Fibroblast of skin of left quadriceps (primary cell): ENCODE data around the gene DNA2.
A peak's percentile ranks its signal among the peaks of the same experiment; 100 is the strongest.
"Not testable (repeated sequence)": the region's sequence is repeated elsewhere in the genome, so short reads cannot be mapped to it uniquely, and the experiment has no call there.

Experiments used
- DNase-seq, 2 experiments: peaks; one replicate each; pipeline ENCODE4 v3.0.0-alpha.2; 2013; ENCODE audit warnings: low read depth in 2 of 2

Gene DNA2

GRCh38 chr10:68471586-68472408 lies at the start of gene DNA2:
Gene DNA2 (minus strand): TSS chr10:68471973. CDS start chr10:68471864, 109 bp downstream.
- DNase-seq, result peak; percentile 35 to 38

GRCh38 chr10:68518609-68519008 lies 46.8 kb upstream of the DNA2 start:
- not testable (repeated sequence) for DNase-seq

GRCh38 chr10:68517188-68517587 lies 45.4 kb upstream of the DNA2 start:
- peak in 1 of 2 experiments; percentile 3 for DNase-seq

GRCh38 chr10:68516766-68517165 lies 45.0 kb upstream of the DNA2 start:
- peak; percentile 73 to 75 for DNase-seq

- not testable (repeated sequence) for DNase-seq
Measured at GRCh38 chr10:68516216-68516615, 44.4 kb upstream of the DNA2 start.

GRCh38 chr10:68508090-68508489 lies 36.3 kb upstream of the DNA2 start:
- no peak for DNase-seq

GRCh38 chr10:68506411-68506810 lies 34.6 kb upstream of the DNA2 start:
- DNase-seq, result no peak

- no peak for DNase-seq
Measured at GRCh38 chr10:68502846-68503245, 31.1 kb upstream of the DNA2 start.

GRCh38 chr10:68501691-68502090 lies 29.9 kb upstream of the DNA2 start:
- no peak for DNase-seq

GRCh38 chr10:68499544-68499943 lies 27.8 kb upstream of the DNA2 start:
- DNase-seq, result no peak

- no peak for DNase-seq
Measured at GRCh38 chr10:68496072-68496471, 24.3 kb upstream of the DNA2 start.

- no peak for DNase-seq
Measured at GRCh38 chr10:68492118-68492517, 20.3 kb upstream of the DNA2 start.

GRCh38 chr10:68489919-68490318 lies 18.1 kb upstream of the DNA2 start:
- DNase-seq, result no peak

- no peak for DNase-seq
Measured at GRCh38 chr10:68474021-68474420, 2.2 kb upstream of the DNA2 start.

GRCh38 chr10:68471063-68471585 lies 649 bp downstream of the DNA2 start:
- DNase-seq, result no peak

GRCh38 chr10:68470300-68470699 lies 1.5 kb downstream of the DNA2 start:
- no peak for DNase-seq

GRCh38 chr10:68469838-68470237 lies 1.9 kb downstream of the DNA2 start:
- DNase-seq, result no peak

GRCh38 chr10:68464729-68465128 lies 7.0 kb downstream of the DNA2 start:
- not testable (repeated sequence) for DNase-seq

GRCh38 chr10:68463365-68464093 lies 8.2 kb downstream of the DNA2 start:
- DNase-seq, result no peak

- DNase-seq, result no peak
Measured at GRCh38 chr10:68462536-68462935, 9.2 kb downstream of the DNA2 start.

GRCh38 chr10:68461032-68461431 lies 10.7 kb downstream of the DNA2 start:
- no peak for DNase-seq

- DNase-seq, result peak; percentile 44 to 45
Measured at GRCh38 chr10:68449698-68450097, 22.1 kb downstream of the DNA2 start.

- DNase-seq, result no peak
Measured at GRCh38 chr10:68446179-68446578, 25.6 kb downstream of the DNA2 start.
